ENCODE data around the gene SYT7. TPM values are rescaled to one million over a fixed set of nuclear protein-coding genes. Genes with fewer than 3 reads are reported as not detected.
A peak's percentile ranks its signal among the peaks of the same experiment; 100 is the strongest.

SYT7 gene
- total and polyA plus RNA-seq, 2 of the 8 experiments (the other 6 are each of a cell fraction or from before 2014, with no cell fraction given), result 9.6 to 10.5 TPM

GRCh38 chr11:61577383-61578118, 3.3 kb downstream of the SYT7 start:
- H3K23me2 ChIP-seq (ENCODE audit: low read depth, low read length), result peaks cover 10% of the 10 kb centered on the region
- peak overlapping the region; percentile 48; the same call in 1 of the 2 replicates for H2BK5ac ChIP-seq (ENCODE audit: low read depth, low read length)
- peak overlapping the region; percentile 34; the same call in 1 of the 2 replicates for H2BK20ac ChIP-seq (ENCODE audit: low read length)
- no peak overlapping the region for H3K56ac ChIP-seq (replicated peaks; ENCODE audit: insufficient read length, low read depth, low read length)
- H3K4me2 ChIP-seq (ENCODE audit: insufficient read depth in 1 of 2, low read depth in 2 of 2, low read length in 2 of 2), result peak overlapping the region in 1 of 2 experiments; percentile 9; a peak in 1 of 4 replicates
- no peak for FAIRE-seq
- H3K14ac ChIP-seq (ENCODE audit: insufficient read length), result no peak overlapping the region
- H3K27ac ChIP-seq (ENCODE audit: low read depth, low read length), result no peak overlapping the region
- H4K91ac ChIP-seq (replicated peaks; ENCODE audit: insufficient read length, low read length), result no peak overlapping the region
- no peak overlapping the region; the same call in 1 of the 2 replicates for H4K8ac ChIP-seq (ENCODE audit: extremely low read depth, insufficient read depth, low read length)
- no peaks in the 10 kb centered on the region for H3K36me3 ChIP-seq (ENCODE audit: control insufficient read depth in 2 of 4, insufficient read depth in 4 of 4, low read length in 3 of 4)
- H3K4ac ChIP-seq (replicated peaks; ENCODE audit: insufficient read length, low read depth, low read length), result no peak overlapping the region
- no peaks in the 10 kb centered on the region; a peak in 1 of 4 replicates for H3K79me2 ChIP-seq (ENCODE audit: control insufficient read depth in 1 of 2, insufficient read depth in 2 of 2, low read length in 2 of 2)
- H3K4me3 ChIP-seq (ENCODE audit: extremely low read depth in 1 of 4, insufficient read depth in 2 of 4, low read depth in 3 of 4, low read length in 4 of 4), result no peak overlapping the region; a peak in 1 of 8 replicates
- H3K23ac ChIP-seq (ENCODE audit: insufficient read length), result no peak overlapping the region
- peaks cover 2 to 27% (median 24%) of the 10 kb centered on the region in 4 experiments for H3K27me3 ChIP-seq (replicated peaks in 1 of 4; ENCODE audit: control insufficient read depth in 3 of 4, extremely low read depth in 1 of 4, insufficient read depth in 3 of 4, low read length in 3 of 4)
- H4K5ac ChIP-seq (ENCODE audit: insufficient read length, low read depth, low read length), result peak overlapping the region; percentile 22
- H2BK120ac ChIP-seq (replicated peaks; ENCODE audit: low read depth, low read length), result no peak overlapping the region
- DNase-seq (ENCODE audit: low read depth in 1 of 2, low spot score in 2 of 2), result peak in 1 of 2 experiments; percentile 64
- ChIA-PET CTCF (ENCODE audit: partially characterized antibody) (interaction anchor here (0.7 to 8.7 kb wide), 29 partner anchors 10 to 157 kb away, joined by 3 to 146 read pairs (median 5); no protein-coding TSS in a partner anchor), POLR2A (ENCODE audit: partially characterized antibody) (interaction anchor here (0.9 to 2.9 kb wide), 7 partner anchors 8 to 996 kb away, joined by 3 to 16 read pairs (median 3); partner anchors contain the start of gene EEF1G)
- H2AK5ac ChIP-seq (ENCODE audit: low read depth, low read length), result 0 out of 2 replicates have a peak overlapping the region, but pooled peaks have one; percentile 5
- H4K20me1 ChIP-seq (replicated peaks in 1 of 2; ENCODE audit: control insufficient read depth in 1 of 2, insufficient read depth in 2 of 2, low read length in 2 of 2), result peaks cover 0 to 23% of the 10 kb centered on the region in 2 experiments
- no peaks in the 10 kb centered on the region for H3K9me3 ChIP-seq (ENCODE audit: insufficient read depth in 2 of 2, low read depth in 1 of 2, low read length in 1 of 2)
- 55% methylated on average over 7 of the region's 7 CpGs; no CpG with 5 or more reads in 1 of the 2 experiments for WGBS, 2 experiments (ENCODE audit: extremely low coverage in 1 of 2, insufficient coverage in 1 of 2, insufficient read length in 1 of 2, insufficient replicate concordance in 2 of 2, low coverage in 1 of 2, low lambda C conversion rate in 2 of 2, missing lambda C conversion rate in 1 of 2)
- no peak overlapping the region for H2AFZ ChIP-seq (ENCODE audit: low read length)
- peak overlapping the region; percentile 83 for H2BK15ac ChIP-seq (ENCODE audit: low read length)
- TF ChIP-seq NRF1 (IDR thresholded peaks at IDR 0.05; ENCODE audit: low read depth, low read length) (no peak), SIX5 (IDR thresholded peaks at IDR 0.05; ENCODE audit: low read depth, low read length) (no peak), RAD21 (IDR thresholded peaks at IDR 0.05 in 1 of 2, conservative IDR thresholded peaks at IDR 0.05 in 1 of 2; ENCODE audit: low read depth in 2 of 2, low read length in 2 of 2) (peak; percentile 60 to 72), SIN3A (conservative IDR thresholded peaks at IDR 0.05 in 1 of 2, IDR thresholded peaks at IDR 0.05 in 1 of 2; ENCODE audit: low read depth in 1 of 2, low read length in 2 of 2) (no peak)
- TF ChIP-seq, protein P1, sequence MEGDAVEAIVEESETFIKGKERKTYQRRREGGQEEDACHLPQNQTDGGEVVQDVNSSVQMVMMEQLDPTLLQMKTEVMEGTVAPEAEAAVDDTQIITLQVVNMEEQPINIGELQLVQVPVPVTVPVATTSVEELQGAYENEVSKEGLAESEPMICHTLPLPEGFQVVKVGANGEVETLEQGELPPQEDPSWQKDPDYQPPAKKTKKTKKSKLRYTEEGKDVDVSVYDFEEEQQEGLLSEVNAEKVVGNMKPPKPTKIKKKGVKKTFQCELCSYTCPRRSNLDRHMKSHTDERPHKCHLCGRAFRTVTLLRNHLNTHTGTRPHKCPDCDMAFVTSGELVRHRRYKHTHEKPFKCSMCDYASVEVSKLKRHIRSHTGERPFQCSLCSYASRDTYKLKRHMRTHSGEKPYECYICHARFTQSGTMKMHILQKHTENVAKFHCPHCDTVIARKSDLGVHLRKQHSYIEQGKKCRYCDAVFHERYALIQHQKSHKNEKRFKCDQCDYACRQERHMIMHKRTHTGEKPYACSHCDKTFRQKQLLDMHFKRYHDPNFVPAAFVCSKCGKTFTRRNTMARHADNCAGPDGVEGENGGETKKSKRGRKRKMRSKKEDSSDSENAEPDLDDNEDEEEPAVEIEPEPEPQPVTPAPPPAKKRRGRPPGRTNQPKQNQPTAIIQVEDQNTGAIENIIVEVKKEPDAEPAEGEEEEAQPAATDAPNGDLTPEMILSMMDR (IDR thresholded peaks at IDR 0.05; ENCODE audit: control extremely low read depth in 1 of 3, insufficient read depth in 1 of 3, low read depth in 1 of 3, low read length in 3 of 3), result peak in 2 of 3 experiments; percentile 64 to 83; a peak in 3 of 4 replicates
- no peak overlapping the region for H2BK12ac ChIP-seq (ENCODE audit: low read depth, low read length)
- H3K18ac ChIP-seq (ENCODE audit: extremely low read depth, low read length), result peak overlapping the region; percentile 19; the same call in 1 of the 2 replicates
- no peaks in the 10 kb centered on the region; the same call in 1 of the 2 replicates for H3K79me1 ChIP-seq (ENCODE audit: low read depth, low read length)
- H3K9ac ChIP-seq (replicated peaks in 1 of 4; ENCODE audit: extremely low read depth in 1 of 4, low read depth in 3 of 4, low read length in 3 of 4), result no peak overlapping the region
- H3K4me1 ChIP-seq (replicated peaks in 1 of 4; ENCODE audit: control insufficient read depth in 3 of 4, insufficient read depth in 4 of 4, low read length in 3 of 4), result peaks cover 4 to 39% (median 33%) of the 10 kb centered on the region in 4 experiments

All from H1 (cell line).